GM19099 (cell line): ENCODE results near the gene DDI2.

Experiments
- POLR2A ChIP-seq: IDR thresholded peaks from 3 replicates; pipeline ENCODE4 v1.6.1; 2011; ENCODE audit warnings: low read depth; ENCODE audit not compliant: insufficient read length; ENCODE audit errors: extremely low read depth

Gene DDI2

DNA sequence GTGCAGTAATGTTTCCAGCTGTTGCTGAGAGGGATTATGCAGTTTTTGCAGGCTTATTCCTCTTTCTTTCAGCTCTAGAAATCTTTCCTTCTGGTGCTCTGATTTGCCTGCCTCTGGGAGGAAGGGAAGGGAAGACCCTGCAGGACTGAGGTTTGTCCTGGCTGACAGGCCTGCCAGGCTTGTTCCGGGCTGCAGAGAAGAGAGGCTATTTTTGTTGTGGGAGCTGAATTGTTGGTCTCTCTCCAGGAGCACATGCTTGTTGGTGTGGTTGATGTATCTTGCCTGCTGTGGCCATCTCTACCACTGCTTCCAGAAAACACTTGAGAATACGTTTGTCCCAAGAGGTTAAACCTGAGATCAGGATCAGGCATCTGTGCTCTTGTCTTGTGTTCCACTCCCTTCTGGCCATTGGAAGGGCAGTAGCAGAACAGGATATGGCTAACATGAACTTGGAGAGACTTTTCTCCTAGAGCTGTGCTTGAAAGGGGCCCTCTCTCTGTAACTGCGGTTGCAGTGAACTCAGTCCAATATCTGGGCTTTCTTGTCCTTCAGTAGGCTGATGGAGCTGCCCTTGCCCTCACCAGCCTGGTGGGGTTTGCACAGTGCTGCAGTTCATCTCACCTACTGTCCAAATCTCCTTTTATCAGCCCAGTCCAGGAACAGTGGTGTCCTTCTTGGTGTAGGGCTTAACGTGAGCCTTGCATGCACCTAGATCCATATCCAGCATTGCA, 97.3 kb downstream of the DDI2 start:
- TF ChIP-seq POLR2A: no peak

- TF ChIP-seq POLR2A: no peak
Observed at GRCh38 chr1:15717418-15718125, 100.3 kb downstream of the DDI2 start.

GRCh38 chr1:15718199-15718601, 100.9 kb downstream of the DDI2 start:
- no peak for TF ChIP-seq POLR2A
